ENCODE data around the gene KCNJ5. TPM values are rescaled to one million over a fixed set of nuclear protein-coding genes. Genes with fewer than 3 reads are reported as not detected.
"Not testable (repeated sequence)": the region's sequence is repeated elsewhere in the genome, so short reads cannot be mapped to it uniquely, and the experiment has no call there.

KCNJ5 gene
- total RNA-seq, 1 experiment from 2014 or later, result 0.22 TPM

DNA sequence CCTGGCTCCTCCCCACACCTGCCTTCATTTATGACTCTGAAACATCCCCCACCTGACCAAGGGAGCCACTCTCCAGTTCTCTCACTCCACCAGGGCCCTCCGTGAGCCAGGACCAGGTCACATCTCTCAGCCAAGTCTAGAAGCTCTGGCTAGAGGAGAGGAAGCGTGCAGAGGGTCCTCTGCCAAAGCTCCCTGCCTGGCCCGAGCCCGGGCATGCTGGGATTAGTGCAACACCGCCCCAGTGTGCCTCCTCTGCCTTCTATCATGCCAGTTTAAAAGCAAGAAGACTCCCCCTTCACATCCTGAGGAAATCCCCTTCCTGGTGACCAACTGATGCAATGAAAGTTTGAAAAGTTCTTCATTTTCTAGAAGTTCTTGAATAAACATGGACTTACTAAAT lies 28.1 kb downstream of the KCNJ5 start (continued):
- TF ChIP-seq, protein P1, sequence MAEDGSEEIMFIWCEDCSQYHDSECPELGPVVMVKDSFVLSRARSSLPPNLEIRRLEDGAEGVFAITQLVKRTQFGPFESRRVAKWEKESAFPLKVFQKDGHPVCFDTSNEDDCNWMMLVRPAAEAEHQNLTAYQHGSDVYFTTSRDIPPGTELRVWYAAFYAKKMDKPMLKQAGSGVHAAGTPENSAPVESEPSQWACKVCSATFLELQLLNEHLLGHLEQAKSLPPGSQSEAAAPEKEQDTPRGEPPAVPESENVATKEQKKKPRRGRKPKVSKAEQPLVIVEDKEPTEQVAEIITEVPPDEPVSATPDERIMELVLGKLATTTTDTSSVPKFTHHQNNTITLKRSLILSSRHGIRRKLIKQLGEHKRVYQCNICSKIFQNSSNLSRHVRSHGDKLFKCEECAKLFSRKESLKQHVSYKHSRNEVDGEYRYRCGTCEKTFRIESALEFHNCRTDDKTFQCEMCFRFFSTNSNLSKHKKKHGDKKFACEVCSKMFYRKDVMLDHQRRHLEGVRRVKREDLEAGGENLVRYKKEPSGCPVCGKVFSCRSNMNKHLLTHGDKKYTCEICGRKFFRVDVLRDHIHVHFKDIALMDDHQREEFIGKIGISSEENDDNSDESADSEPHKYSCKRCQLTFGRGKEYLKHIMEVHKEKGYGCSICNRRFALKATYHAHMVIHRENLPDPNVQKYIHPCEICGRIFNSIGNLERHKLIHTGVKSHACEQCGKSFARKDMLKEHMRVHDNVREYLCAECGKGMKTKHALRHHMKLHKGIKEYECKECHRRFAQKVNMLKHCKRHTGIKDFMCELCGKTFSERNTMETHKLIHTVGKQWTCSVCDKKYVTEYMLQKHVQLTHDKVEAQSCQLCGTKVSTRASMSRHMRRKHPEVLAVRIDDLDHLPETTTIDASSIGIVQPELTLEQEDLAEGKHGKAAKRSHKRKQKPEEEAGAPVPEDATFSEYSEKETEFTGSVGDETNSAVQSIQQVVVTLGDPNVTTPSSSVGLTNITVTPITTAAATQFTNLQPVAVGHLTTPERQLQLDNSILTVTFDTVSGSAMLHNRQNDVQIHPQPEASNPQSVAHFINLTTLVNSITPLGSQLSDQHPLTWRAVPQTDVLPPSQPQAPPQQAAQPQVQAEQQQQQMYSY (CRISPR knock-in tag; IDR thresholded peaks at IDR 0.05), result no peak
- TF ChIP-seq, protein P2, sequence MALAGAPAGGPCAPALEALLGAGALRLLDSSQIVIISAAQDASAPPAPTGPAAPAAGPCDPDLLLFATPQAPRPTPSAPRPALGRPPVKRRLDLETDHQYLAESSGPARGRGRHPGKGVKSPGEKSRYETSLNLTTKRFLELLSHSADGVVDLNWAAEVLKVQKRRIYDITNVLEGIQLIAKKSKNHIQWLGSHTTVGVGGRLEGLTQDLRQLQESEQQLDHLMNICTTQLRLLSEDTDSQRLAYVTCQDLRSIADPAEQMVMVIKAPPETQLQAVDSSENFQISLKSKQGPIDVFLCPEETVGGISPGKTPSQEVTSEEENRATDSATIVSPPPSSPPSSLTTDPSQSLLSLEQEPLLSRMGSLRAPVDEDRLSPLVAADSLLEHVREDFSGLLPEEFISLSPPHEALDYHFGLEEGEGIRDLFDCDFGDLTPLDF (CRISPR knock-in tag; IDR thresholded peaks at IDR 0.05), result no peak
- TF ChIP-seq NFE2L1 (CRISPR knock-in tag; IDR thresholded peaks at IDR 0.05), result no peak
- TF ChIP-seq, protein P3, sequence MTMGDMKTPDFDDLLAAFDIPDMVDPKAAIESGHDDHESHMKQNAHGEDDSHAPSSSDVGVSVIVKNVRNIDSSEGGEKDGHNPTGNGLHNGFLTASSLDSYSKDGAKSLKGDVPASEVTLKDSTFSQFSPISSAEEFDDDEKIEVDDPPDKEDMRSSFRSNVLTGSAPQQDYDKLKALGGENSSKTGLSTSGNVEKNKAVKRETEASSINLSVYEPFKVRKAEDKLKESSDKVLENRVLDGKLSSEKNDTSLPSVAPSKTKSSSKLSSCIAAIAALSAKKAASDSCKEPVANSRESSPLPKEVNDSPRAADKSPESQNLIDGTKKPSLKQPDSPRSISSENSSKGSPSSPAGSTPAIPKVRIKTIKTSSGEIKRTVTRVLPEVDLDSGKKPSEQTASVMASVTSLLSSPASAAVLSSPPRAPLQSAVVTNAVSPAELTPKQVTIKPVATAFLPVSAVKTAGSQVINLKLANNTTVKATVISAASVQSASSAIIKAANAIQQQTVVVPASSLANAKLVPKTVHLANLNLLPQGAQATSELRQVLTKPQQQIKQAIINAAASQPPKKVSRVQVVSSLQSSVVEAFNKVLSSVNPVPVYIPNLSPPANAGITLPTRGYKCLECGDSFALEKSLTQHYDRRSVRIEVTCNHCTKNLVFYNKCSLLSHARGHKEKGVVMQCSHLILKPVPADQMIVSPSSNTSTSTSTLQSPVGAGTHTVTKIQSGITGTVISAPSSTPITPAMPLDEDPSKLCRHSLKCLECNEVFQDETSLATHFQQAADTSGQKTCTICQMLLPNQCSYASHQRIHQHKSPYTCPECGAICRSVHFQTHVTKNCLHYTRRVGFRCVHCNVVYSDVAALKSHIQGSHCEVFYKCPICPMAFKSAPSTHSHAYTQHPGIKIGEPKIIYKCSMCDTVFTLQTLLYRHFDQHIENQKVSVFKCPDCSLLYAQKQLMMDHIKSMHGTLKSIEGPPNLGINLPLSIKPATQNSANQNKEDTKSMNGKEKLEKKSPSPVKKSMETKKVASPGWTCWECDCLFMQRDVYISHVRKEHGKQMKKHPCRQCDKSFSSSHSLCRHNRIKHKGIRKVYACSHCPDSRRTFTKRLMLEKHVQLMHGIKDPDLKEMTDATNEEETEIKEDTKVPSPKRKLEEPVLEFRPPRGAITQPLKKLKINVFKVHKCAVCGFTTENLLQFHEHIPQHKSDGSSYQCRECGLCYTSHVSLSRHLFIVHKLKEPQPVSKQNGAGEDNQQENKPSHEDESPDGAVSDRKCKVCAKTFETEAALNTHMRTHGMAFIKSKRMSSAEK (CRISPR knock-in tag; IDR thresholded peaks at IDR 0.05; ENCODE audit: borderline replicate concordance), result no peak
- TF ChIP-seq RORB (CRISPR knock-in tag; IDR thresholded peaks at IDR 0.05), result no peak
- TF ChIP-seq, protein P4, sequence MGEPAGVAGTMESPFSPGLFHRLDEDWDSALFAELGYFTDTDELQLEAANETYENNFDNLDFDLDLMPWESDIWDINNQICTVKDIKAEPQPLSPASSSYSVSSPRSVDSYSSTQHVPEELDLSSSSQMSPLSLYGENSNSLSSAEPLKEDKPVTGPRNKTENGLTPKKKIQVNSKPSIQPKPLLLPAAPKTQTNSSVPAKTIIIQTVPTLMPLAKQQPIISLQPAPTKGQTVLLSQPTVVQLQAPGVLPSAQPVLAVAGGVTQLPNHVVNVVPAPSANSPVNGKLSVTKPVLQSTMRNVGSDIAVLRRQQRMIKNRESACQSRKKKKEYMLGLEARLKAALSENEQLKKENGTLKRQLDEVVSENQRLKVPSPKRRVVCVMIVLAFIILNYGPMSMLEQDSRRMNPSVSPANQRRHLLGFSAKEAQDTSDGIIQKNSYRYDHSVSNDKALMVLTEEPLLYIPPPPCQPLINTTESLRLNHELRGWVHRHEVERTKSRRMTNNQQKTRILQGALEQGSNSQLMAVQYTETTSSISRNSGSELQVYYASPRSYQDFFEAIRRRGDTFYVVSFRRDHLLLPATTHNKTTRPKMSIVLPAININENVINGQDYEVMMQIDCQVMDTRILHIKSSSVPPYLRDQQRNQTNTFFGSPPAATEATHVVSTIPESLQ (CRISPR knock-in tag; IDR thresholded peaks at IDR 0.05), result no peak
- TF ChIP-seq ETV6 (CRISPR knock-in tag; IDR thresholded peaks at IDR 0.05), result no peak
- TF ChIP-seq ZNF138 (CRISPR knock-in tag; conservative IDR thresholded peaks at IDR 0.05), result no peak
- no peak for TF ChIP-seq ZNF317 (CRISPR knock-in tag; IDR thresholded peaks at IDR 0.05; ENCODE audit: borderline replicate concordance, low read depth)
- no peak for TF ChIP-seq ZNF423 (CRISPR knock-in tag; IDR thresholded peaks at IDR 0.05)
- TF ChIP-seq SMAD4 (CRISPR knock-in tag; IDR thresholded peaks at IDR 0.05), result no peak
- TF ChIP-seq, protein P5, sequence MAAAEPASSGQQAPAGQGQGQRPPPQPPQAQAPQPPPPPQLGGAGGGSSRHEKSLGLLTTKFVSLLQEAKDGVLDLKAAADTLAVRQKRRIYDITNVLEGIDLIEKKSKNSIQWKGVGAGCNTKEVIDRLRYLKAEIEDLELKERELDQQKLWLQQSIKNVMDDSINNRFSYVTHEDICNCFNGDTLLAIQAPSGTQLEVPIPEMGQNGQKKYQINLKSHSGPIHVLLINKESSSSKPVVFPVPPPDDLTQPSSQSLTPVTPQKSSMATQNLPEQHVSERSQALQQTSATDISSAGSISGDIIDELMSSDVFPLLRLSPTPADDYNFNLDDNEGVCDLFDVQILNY (CRISPR knock-in tag; IDR thresholded peaks at IDR 0.05), result no peak
- TF ChIP-seq, protein P6, sequence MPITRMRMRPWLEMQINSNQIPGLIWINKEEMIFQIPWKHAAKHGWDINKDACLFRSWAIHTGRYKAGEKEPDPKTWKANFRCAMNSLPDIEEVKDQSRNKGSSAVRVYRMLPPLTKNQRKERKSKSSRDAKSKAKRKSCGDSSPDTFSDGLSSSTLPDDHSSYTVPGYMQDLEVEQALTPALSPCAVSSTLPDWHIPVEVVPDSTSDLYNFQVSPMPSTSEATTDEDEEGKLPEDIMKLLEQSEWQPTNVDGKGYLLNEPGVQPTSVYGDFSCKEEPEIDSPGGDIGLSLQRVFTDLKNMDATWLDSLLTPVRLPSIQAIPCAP (CRISPR knock-in tag; IDR thresholded peaks at IDR 0.05), result no peak
- TF ChIP-seq SMAD3 (CRISPR knock-in tag; IDR thresholded peaks at IDR 0.05; ENCODE audit: borderline replicate concordance), result no peak

DNA sequence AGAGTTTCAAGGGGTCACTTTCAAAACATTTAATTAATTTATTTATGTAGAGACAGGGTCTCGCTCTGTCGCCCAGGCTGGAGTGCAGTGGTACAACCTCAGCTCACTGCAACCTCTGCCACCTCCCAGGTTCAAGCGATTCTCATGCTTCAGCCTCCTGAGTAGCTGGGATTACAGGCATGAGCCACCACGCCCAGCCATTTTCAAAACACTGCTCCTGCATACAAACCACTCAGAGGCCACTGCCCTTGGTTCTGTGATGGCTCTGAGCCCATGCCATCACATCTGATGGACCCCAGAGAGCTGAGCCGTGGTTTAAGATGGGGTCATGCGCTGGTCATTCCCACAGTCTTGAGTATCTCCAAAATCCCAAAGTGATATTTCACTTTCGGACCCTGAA lies 28.5 kb downstream of the KCNJ5 start:
- not testable (repeated sequence) for DNase-seq (ENCODE audit: low spot score); H3K4me1 Mint-ChIP-seq; H3K4me3 Mint-ChIP-seq; H3K9me3 Mint-ChIP-seq; H3K36me3 Mint-ChIP-seq; ATAC-seq; H3K27ac Mint-ChIP-seq
- CTCF ChIA-PET, result interaction anchor here (0.6 to 2.3 kb wide), 4 partner anchors 14 to 63 kb away, joined by 3 to 15 read pairs (median 6); no protein-coding TSS in a partner anchor
- POLR2A ChIA-PET, result interaction anchor here (0.6 kb wide), 1 partner anchor 76 kb away, joined by 3 read pairs; no protein-coding TSS in a partner anchor
- H3K27me3 Mint-ChIP-seq (ENCODE audit: low read depth), result peaks cover 32% of the 10 kb centered on the region

Measured in WTC11 (cell line).